ENCODE results near the gene RTN4RL2. TPM values are rescaled to one million over a fixed set of nuclear protein-coding genes. Genes with fewer than 3 reads are reported as not detected.

Gene RTN4RL2
- total RNA-seq = 0.49 TPM

DNA sequence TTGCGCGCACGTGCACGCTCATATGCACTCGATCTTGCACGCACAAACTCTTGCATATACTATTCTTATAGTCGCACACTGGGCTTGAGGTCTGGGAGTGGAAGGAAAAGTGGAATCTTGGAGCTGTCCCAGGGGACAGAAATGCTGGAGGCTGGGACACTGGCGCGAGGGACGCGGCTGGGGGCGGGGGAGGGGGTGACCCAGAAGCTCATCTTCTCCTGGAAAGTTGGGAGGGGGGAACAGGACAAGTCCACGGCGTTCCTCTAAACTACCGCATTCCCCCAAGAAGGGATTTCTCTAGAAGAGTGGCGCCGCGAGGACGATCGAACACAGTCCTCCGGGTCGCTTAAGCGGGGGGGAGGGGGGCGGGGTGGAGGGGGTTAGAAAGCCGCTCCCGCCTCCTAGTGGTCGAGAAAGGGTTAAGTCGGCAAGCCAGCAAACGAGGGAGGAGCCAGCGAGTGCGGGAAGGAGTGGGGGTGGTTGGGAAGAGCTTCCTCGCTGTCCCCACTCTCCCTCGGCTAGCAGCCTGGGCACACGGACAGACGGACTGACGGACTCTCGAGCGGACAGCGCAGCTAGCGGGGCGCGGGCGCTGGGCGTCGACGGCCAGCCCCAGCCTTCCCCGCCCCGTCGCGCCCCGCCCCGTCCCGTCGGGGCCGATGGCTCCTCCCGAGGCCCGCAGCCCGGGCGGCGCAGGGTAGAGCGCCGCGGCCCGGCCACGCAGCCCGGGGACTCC is at the start of gene RTN4RL2:
Gene RTN4RL2 (plus strand): TSS at position 507 of the 736 bp plus-strand sequence. CDS start 338 bp downstream, outside the sequence.
- no peak for DNase-seq

GRCh38 chr11:57413681-57414080 is 46.6 kb upstream of the RTN4RL2 start:
- DNase-seq = no peak

DNA sequence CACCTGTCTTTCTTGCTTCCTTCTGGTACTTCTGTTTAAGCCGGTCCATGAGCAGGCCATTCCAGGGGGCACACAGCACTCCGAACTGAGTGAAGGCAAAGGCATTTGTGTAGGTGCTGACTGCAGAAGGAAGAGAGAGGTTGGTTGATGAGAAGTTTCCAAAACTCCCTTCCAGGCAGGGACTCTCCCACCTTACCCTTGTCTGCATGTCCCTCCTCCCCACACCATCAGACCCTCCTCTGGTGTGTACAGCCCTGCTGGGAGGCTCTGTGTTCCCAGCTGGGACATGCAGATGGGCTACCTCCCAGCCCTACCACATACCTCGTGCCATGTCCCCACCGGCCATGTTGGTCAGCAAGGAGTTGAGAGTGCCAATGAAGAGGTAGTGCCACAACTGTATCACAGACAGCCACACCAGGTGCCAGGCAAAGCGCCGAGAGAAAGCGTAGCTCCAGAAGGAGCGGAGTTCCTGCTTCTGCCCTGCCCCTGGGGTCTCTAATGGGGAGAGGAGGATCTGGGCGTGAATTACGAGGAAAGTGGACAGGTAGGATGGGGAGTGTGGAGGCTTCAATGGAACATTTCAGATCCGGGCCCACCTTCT is 45.6 kb upstream of the RTN4RL2 start:
- DNase-seq = no peak

DNA sequence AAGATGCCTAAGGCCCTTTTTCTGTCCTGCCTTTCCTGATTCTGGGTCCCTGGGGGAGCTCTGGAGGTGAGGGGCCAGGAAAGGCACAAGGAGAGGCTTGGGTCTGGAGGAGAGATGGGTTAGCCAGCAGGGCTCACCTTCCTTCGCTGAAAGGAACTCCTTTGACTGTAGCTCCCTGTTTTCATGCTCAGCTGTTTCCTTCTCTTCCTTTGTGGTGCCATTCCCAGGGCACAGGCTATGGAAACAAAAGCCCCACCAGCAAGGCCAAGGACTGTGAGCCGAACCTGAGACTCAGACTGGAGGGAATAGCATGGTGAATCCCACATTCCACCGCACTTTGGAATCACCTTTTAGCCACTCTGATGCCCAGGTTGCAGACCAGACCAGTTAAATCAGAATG is 43.9 kb upstream of the RTN4RL2 start:
- DNase-seq = no peak

- no peak for DNase-seq
These were observed 43.3 kb upstream of the RTN4RL2 start for GRCh38 chr11:57417056-57417455.

- DNase-seq = no peak
These were observed 42.2 kb upstream of the RTN4RL2 start for GRCh38 chr11:57418131-57418530.

DNA sequence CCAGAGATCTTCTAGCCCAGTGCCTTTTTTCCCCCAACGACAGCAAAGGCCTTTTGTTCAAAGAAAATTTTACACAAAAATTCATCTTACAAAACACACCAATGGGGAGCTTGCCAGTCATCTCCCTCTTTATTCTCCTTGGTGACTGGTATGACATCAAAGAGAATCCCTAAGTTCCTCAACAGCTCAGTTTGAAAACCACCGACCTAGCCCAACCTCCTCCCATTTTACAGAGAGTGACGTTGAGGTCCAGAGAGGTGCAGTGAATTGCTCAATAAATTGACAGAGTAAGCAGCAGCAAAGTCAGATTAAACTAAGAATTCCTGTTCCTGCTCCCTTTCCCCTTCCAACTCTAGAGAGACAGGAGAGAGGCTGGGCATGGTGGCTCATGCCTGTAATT is 41.2 kb upstream of the RTN4RL2 start:
- no peak for DNase-seq

DNA sequence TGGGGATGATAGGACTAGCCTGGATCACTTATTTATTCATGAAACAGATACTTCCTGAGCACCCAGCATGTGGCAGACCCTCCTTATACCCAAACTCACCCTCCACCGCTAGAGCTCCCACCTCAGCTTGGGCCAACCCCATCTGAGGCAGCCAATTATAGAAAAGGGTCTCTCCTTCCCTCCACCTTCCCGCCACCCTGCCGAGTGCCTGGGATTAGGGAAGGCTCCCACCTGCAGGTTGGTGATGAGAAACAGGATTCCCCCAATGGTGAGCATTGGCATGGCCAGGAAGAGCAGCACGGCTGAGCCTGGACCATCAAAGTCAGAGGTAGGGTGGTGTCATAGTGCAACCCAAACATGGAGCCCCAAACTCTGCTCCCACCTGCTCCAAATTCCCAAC is 39.3 kb upstream of the RTN4RL2 start:
- no peak for DNase-seq

- DNase-seq = no peak
These were observed 38.5 kb upstream of the RTN4RL2 start for GRCh38 chr11:57421805-57422204.

- no peak for DNase-seq
These were observed 37.7 kb upstream of the RTN4RL2 start for GRCh38 chr11:57422669-57423068.

- no peak for DNase-seq
These were observed 36.1 kb upstream of the RTN4RL2 start for GRCh38 chr11:57424137-57424791.

DNA sequence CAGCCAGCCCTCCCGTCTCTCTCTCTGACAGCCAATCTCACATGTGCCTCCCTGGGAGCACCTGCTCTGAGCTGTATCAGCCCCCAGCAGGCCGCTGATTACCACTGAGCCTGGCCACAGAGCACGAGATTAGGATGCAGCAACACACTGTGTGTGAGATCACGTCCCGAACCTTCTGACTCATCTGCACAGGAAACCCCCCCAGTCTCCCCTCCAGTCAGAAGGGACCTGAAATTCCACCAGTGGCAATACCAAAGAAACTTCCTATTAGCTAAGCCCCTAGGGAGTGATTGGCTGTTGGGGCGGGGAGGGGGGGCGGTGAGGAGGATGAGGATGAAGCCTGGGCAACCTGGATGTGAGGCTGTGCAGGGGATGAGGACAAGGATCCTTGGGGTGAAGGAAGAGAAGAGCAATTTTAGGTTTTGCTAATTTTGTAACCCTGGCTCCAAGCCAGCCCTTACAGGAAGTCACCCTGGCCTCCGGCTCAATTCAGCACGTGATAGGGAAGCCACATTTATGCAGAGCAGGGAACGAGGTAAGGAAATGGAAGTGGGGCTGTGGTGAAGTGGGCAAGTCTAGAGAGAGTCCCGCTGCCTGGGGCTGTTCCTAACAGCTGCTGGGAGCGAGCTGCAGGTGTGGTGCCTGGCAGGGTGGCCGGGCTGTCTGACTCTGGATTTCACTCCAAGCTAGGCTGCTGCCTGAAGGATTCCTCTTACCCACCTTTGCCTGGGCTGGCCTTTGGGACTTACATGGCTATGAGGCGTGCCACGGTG is 35.4 kb upstream of the RTN4RL2 start:
- DNase-seq = peak; percentile 55

DNA sequence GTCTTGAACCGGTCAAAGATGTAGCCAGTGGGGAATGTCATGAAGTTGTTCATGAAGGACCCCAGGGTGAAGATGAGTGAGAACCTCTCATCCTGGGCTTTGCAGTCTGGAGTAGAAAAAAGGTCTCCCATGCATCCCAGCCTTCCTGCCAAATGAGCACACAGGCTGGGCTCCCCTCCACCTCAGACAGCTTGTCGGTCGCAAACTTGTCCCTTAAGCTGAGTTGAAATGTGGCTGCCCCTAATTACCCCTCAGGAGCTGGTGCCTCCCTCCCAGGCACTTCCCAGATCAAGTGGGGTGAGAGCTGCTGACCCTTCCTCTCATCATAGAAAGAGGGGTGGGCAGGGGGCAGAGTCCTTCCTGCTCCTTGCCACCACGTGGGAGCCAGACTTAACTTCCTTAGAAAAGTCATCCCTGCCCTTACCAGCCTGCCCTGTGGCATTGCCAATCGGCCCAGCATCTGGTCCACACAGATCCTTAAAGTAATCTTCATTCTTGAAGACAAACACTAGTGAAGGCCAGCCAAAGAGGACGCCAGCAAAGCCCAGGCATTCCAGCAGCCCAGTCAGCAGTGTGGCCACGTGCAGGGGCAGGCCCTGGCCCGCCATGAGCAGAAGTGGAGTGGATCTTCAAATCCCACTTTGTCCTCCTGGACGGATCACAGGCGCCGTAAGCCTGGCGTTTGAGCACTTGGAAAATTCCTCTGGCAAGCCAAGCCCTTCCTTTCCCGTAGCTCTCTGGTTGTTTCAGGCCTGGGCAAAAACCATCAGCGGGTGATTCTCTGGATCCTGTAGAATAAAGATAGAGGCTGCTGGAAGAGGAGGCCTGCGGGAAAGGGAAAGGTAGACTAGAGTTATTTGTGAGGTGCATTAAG is 34.5 kb upstream of the RTN4RL2 start:
- DNase-seq = no peak

GRCh38 chr11:57426439-57426928 is 33.8 kb upstream of the RTN4RL2 start:
- no peak for DNase-seq

DNA sequence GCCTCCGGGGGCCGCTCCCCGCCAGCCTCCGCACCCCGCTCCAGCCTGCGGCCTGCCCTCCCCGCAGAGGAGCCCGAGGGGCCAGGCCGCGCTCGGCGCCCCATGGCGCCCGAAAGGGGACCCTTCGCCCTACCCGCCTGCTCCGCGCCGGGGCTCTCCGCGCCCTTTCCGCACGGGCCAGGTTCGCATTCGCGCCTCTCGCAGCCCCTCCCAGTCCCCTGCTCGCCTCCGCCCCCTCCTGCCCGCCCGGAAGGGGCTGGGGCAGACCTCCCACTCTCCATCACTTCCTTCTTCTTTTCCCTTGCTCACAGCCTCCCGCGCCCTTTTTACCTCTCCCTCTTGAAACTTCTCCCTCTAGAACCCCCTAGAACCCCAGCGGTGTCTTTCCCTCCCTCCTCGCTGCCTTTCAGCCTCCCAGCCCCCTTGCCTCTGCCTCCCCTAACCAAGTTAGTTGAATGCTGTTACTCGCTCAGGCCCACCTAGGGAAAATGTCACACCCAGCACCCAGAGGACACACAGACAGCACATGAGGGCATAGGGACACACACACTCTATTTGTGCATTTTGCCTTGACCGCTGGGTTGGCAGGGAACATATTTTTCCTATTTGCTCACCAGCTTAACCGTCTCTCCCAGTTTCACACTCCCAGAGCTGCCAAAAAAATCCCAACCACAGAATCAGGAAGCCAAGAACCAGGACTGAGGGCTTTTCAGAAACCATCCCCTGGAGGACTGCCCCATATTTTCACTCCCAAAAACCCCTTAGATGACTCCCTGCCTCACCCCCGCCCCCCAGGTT is 33.2 kb upstream of the RTN4RL2 start, which contains the start of gene SLC43A3:
Gene SLC43A3 (minus strand): TSS at position 193 of the 798 bp plus-strand sequence. CDS start 949 bp downstream, outside the sequence.
- DNase-seq = peak; percentile 77

DNA sequence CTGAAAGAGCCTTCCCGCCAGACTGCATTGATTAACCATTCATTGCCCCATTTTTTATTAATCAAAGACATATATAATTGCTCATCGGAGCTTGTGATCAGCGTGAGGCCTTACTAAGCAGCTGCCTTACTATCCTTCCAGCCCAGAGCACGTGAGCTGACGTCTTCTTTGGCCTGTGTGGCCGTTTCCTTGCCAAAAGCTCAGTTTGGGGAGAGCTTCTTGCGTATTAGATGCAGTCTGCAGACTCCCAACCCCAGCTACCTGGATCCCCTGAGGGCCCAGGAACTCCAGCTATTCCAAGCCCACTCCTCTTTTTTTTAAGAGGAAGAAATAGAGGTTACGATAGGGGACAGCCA is 32.6 kb upstream of the RTN4RL2 start:
- peak; percentile 75 for DNase-seq

GRCh38 chr11:57428643-57429042 is 31.7 kb upstream of the RTN4RL2 start:
- DNase-seq = no peak

DNA sequence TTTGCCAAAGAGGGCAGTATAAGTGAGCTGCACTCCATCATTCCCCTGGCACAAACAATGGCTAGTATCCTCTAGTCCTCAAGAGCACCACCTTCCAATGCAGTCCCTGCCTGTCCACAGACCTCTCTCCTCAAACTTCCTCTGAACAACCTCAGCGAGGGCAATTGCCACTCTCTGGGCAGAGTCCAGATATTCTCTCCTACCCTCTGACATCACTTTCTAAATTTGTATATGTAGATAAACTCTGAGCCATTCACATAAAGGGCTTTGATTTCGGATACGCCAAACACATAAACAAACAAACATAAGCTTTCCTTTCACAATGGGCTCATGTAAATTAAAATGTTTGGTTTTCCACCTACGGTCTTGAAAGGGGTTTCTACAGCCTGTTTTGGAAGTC is 30.4 kb upstream of the RTN4RL2 start:
- DNase-seq = no peak

DNA sequence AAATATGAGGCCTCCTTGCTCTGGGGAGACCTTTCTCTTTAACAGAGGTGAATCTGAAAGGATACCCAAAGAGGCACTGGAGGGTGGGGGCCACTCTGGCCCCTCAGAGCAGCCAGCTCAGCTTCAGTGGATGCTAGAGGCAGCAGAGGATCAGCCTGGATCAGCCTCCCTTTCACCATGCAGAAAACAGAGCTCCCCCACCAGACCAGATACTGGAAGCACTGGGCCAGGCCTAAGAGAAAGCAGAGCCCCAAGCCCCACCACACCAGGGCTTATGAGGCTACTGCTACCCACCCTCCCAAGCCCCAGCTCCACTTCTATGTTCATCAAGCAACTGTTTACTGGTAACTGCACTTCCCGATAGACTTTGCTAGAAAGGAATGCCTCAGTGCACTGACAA is 29.4 kb upstream of the RTN4RL2 start:
- DNase-seq = no peak

- no peak for DNase-seq
These were observed 28.2 kb upstream of the RTN4RL2 start for GRCh38 chr11:57432149-57432561.

DNA sequence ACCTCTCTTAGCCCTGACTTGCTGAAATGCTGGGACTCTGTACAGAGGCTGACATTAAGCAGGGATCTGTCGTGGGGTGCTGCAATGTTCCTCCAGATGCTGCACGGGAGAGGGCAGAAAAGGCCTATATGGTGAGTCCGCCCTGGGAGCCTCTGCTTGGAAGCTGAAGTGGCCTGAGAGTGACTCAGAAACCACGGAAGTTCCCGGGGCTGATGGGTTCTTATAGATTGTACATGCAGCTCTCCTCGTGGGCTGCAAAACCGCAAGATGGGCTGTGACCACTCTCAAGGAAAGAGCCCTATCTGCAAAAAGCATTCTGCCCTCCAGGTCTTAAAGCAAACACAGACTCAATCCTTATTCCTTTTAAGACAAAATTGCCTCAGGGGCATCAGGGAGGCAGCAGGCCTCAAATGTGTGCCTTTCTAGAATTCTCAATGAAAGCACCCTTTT is 27.6 kb upstream of the RTN4RL2 start:
- DNase-seq = no peak
